ENCODE measurements around the gene DUSP11.
A peak's percentile ranks its signal among the peaks of the same experiment; 100 is the strongest.

DNA sequence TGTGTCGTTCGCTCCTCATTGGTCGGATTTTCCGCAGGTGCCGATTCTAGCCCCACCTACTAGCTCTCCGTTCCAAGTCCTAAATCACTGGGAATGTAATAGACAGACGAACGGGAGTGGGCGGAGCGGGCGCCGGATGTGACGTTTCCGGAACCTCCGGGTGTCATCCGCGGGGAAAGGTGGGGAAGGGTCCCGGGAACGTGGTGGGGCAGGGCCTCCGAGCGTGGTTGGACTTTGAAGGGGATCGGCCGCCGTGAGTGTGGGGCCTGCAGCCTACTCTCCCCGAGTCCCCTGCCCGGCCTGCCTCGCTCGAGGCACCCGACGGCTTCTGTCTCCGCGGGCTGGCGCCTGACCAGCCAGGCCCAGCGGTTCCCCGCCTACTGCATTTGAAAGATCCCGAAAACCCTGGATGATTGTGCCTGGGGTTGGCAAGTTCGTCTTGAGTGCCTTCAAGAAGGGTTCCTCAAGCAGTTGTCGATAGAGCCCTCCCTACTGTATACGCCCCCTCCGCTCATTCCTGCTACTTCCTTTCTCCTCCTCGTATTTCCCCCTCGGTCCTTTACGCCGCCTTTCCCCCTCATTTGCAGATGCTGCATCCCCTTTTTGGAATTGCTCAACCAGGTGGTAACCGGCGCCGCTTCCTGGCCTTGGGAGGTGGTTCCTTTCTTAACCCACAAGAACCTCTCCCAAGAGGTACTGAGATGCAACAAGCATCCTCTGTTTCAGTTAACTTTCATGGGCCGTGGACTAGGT lies 49.1 kb upstream of the DUSP11 start, which contains the start of gene STAMBP:
- TF ChIP-seq CTCF (IDR thresholded peaks at IDR 0.05), result no peak
- TF ChIP-seq POLR2A (IDR thresholded peaks at IDR 0.05), result peak; percentile 44 to 69
- peak; percentile 85 to 89 for TF ChIP-seq EP300 (IDR thresholded peaks at IDR 0.05)
